ENCODE measurements around the gene PDE7B.
"Not testable (repeated sequence)": the region's sequence is repeated elsewhere in the genome, so short reads cannot be mapped to it uniquely, and the experiment has no call there.

PDE7B gene

GRCh38 chr6:136117081-136117480 is 265.6 kb downstream of the PDE7B start:
- no peak for DNase-seq

DNA sequence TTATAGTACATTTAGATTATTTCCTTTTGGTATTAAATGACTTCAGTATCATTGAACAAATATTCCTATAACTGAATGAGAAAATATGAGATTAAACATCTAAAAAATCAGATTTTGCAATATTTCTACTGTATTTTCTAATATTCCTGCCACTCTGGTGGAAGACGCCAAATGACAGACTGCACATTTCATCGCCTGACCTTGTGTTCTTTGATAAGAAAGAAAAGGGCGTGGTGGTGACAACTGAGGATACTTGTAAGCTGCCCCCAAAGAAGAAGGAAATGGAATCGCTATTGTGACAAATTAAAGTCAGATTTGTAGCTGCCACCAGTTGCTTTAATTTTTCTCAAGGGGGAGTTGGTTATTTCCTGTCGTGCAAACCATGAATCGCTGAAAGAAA is 267.3 kb downstream of the PDE7B start:
- DNase-seq, result no peak

DNA sequence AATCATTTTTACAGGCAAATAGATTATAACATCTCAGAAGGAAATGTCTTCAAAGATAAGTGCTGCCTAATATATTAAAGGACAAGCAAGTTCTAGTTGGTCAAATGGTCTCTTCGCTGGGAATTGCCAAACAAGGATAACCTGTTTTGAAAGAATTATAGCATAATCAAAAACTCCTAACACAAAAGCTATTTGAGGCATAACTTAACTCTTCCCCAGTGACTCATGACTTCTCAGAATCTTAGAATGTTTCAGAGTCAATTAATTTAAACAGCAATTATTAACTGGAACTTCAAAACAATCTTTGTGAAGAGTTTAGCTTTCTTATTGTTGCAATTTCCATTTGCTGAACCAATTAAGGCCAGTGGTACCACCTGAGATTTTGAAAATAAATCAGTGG is 272.0 kb downstream of the PDE7B start:
- DNase-seq, result no peak

GRCh38 chr6:136125585-136125984 is 274.1 kb downstream of the PDE7B start:
- DNase-seq, result no peak

GRCh38 chr6:136127873-136128272 is 276.4 kb downstream of the PDE7B start:
- peak in 1 of 2 experiments; percentile 20 for DNase-seq

DNA sequence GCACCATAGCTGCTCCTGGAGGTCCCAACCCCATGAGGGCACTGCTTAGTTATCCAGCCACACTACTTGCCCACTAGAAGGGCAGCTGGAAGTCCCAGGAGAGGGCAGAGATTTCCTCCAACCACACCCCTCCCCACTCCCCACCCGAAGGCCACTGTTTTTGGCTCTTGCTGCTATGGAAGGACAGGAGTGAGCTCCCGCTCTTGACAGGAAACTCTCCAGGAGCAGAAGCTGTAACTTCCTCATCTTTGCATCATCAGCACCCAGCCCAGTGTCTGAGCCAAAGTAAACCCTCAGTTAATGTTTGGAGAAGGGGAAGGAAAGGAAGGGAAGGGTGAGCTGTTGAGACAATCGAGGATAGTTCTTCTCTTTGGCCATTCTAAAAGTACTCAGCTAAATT is 277.9 kb downstream of the PDE7B start:
- no peak for DNase-seq

GRCh38 chr6:136134268-136134667 is 282.8 kb downstream of the PDE7B start:
- DNase-seq, result no peak

GRCh38 chr6:136134751-136135150 is 283.2 kb downstream of the PDE7B start:
- no peak for DNase-seq

GRCh38 chr6:136136274-136136673 is 284.8 kb downstream of the PDE7B start:
- DNase-seq, result no peak

DNA sequence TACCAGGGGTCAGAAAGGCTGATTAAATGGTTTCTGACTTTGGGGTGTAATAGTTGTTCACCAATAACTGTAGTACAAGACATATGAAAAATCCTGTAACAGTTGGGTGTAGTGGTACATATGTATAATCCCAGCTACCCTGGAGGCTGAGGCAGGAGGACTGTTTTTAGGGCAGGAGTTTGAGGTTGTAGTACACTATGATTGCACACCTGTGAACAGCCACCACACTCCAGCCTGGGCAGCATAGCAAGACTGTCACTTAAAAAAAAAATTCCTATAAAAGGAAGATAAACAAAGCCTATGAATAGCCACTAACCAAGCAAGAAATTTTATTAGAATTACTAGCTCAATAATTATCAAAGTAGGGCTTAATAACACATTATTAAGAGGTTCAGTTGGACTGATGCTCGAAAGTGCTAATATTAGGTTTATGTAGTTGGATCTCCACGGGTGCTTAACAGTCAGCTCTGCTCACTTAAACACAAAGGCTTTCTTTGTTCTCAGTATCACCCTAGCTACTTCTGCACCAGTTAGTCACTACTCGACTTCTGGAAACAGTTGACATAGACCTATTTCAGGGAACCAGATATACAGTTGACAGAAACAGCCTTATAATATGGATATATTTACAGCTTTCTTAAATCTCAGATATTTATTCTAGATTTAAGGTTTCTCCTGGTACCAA is 285.6 kb downstream of the PDE7B start:
- DNase-seq, result no peak

DNA sequence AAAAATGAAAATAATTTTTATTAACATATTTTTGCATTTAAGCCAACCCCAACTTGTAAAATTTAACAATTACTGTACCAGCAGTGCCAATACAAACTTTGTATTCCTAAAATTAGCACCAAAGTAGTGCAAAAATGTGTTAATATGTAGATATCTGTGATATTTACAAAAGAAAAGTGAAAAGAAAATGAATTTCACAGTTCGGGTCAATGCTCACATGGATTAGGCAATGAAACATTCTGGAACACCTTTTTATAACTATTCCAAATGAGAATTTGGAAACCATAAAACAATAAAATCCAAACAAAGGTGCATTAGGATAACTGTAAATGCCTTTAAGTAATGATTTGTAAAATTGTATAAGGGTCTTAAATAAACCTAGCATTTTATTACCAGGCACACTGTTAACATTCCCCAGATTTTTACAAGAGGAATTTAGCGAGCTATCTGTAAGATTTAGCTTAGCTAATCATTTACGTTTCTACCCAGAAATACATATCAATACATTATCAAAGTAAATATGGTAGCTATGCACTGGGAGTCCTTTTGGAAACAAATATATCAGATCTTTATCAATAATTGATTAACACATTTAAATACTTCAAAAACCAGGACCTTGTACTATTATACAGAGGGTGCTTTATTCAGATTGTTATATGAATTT is 286.4 kb downstream of the PDE7B start:
- DNase-seq, result no peak

DNA sequence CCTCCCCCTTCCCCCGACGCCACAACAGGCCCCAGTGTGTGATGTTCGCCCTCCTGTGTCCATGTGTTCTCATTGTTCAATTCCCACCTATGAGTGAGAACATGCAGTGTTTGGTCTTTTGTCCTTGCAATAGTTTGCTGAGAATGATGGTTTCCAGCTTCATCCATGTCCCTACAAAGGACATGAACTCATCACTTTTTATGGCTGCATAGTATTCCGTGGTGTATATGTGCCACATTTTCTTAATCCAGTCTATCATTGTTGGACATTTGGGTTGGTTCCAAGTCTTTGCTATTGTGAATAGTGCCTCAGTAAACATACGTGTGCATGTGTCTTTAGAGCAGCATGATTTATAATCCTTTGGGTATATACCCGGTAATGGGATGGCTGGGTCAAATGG is 287.6 kb downstream of the PDE7B start:
- not testable (repeated sequence) for DNase-seq

DNA sequence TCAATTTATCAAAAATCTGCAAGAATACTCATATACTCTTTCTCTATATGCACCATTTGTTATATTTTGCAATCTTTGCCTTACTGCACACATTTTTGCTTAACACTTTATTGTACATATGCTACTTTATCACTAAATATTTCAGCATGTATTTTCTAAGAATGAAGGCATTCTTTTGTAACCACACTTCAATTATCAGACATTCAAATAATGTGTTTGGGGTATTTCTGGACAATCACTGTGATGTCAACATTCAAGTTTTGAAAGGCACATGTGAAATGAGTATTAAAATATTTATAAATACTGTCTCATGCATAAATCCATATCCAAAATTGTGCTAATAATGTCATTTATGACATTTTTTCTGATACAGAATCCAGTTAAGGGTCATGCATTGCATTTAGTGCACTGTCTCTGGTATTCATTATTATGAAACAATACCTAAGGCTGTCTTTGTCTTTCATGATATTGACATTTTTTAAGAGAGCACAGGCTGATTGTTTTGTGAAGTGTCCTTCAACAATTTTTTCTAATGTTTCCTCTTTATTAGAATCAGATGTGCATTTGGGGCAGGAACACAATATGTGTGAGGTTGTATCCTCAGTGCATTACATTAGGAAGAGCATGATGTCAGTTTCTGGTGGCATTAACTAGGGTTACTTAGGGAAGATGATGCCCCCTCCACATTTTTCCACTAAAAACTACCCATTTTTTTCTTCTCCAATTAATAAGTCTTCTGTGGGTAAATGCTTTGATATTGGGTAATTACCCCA is 292.9 kb downstream of the PDE7B start:
- DNase-seq, result no peak

- no peak for DNase-seq
Measured at GRCh38 chr6:136146130-136146529, 294.6 kb downstream of the PDE7B start.

- DNase-seq, result no peak
Measured at GRCh38 chr6:136147342-136147741, 295.8 kb downstream of the PDE7B start.

- DNase-seq, result no peak
Measured at GRCh38 chr6:136148051-136148450, 296.6 kb downstream of the PDE7B start.

- DNase-seq, result no peak
Measured at GRCh38 chr6:136148523-136148922, 297.0 kb downstream of the PDE7B start.

GRCh38 chr6:136149311-136149710 is 297.8 kb downstream of the PDE7B start:
- no peak for DNase-seq

- no peak for DNase-seq
Measured at GRCh38 chr6:136150961-136151360, 299.5 kb downstream of the PDE7B start.

GRCh38 chr6:136153707-136154375 is 302.3 kb downstream of the PDE7B start:
- no peak for DNase-seq

GRCh38 chr6:136155191-136155590 is 303.7 kb downstream of the PDE7B start:
- DNase-seq, result no peak

DNA sequence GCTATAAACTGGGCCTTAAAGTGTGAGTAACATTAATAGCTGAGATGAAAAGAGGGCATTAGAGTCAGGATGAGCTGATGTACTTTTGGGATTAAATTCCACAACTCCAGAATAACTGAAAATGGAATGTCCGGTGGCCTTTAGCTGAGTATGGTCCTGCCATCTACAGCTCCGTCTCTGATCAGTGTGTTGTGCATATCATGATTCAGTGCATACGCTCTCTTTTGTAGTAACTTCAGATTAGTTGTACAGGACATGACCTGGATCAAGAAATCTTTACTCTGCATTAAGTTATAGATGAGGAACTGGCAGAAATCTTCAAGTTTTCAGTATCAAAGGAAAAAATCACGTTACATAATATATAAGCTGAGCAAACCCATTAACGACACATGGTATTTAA is 306.2 kb downstream of the PDE7B start:
- DNase-seq, result no peak

- DNase-seq, result no peak
Measured at GRCh38 chr6:136158387-136158821, 306.9 kb downstream of the PDE7B start.

All from NCI-H524 (cell line).